ENCODE data around the gene APBA1. TPM values are rescaled to one million over a fixed set of nuclear protein-coding genes. Genes with fewer than 3 reads are reported as not detected.

APBA1 gene
- total and polyA plus RNA-seq, 9 of the 15 experiments (the other 6 are each of a cell fraction or from before 2014, with no cell fraction given): 0.01 to 0.02 TPM; not detected in 7

DNA sequence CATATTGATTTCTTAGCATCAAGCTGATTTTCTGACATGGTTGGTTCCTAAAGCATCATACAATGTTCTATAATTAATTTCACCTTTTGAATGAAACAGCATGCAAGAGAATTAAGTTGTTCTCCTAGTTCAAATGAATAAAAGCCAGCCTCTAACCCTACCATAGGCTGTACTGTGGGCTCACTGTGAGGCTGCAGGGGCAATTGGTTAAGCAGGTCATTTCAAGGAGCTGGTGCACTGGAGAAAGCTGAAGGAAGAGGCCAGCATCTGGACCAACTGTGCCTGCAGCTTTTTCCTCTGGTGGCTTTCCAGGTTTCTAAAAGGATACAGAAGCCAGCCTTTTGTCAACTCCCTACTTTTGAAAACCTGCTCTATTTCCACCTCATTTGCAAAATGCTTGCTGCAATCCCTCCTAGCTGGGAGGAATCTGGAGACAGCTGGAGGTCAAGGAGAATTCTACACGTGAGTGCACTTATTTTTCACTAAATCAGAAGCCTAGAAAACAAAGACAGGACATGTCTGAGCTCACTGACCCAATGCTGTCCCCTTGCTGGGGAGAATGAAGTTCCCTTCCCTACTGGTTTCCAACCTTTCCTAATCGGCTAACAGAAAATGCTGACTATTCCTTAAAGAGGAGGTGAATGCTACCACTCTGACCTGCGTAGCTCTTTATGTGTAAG lies 158.9 kb downstream of the APBA1 start:
- WGBS (ENCODE audit: insufficient coverage, low coverage, missing lambda C conversion rate): 0% methylated on average over 3 of the region's 3 CpGs
- no peaks in the 10 kb centered on the region for H3K36me3 ChIP-seq (ENCODE audit: control insufficient read depth, insufficient read depth, low read length)
- H3K4me2 ChIP-seq (ENCODE audit: insufficient read depth, low read length): no peak overlapping the region
- intact Hi-C loops (cut with micrococcal nuclease): no loop called here
- no peak for DNase-seq (ENCODE audit: extremely low read depth in 1 of 4, low spot score in 3 of 4)
- no peak overlapping the region for H3K4me3 ChIP-seq
- no peaks in the 10 kb centered on the region for H3K9me3 ChIP-seq (replicated peaks; ENCODE audit: control insufficient read depth, insufficient read depth, low read depth, low read length)
- in situ Hi-C loops (cut with MboI): no loop called here
- H3K4me1 ChIP-seq (replicated peaks in 1 of 2; ENCODE audit: control insufficient read depth in 2 of 2, insufficient read depth in 2 of 2, low read length in 2 of 2): no peaks in the 10 kb centered on the region
- BruUV-seq (replicated peaks): no TSS peak
- H4K20me1 ChIP-seq (replicated peaks; ENCODE audit: control insufficient read depth, insufficient read depth, low read length): no peaks in the 10 kb centered on the region
- no peak overlapping the region for H3K27ac ChIP-seq (ENCODE audit: extremely low read depth, low read depth, low read length)
- POLR2A ChIA-PET: interaction anchor here (0.6 kb wide), 1 partner anchor 20 kb away, joined by 3 read pairs; no protein-coding TSS in a partner anchor
- H3K79me2 ChIP-seq (ENCODE audit: control insufficient read depth, insufficient read depth, low read length): no peaks in the 10 kb centered on the region
- peaks cover 0 to 14% of the 10 kb centered on the region in 2 experiments; a peak in 2 of 5 replicates for H3K27me3 ChIP-seq (ENCODE audit: control insufficient read depth in 2 of 2, insufficient read depth in 2 of 2, low read length in 2 of 2)
- FAIRE-seq: no peak
- no peak overlapping the region for H3K9ac ChIP-seq (ENCODE audit: insufficient read depth in 1 of 2, low read depth in 2 of 2, low read length in 2 of 2)
- CTCF ChIA-PET (ENCODE audit: low intra/inter-chr PET ratio): interaction anchor here (0.6 kb wide), 1 partner anchor 31 kb away, joined by 3 read pairs; no protein-coding TSS in a partner anchor
- ATAC-seq: no peak
- H2AFZ ChIP-seq (ENCODE audit: low read depth, low read length): no peak overlapping the region
- no peaks in the 10 kb centered on the region for H3K9me1 ChIP-seq (ENCODE audit: control insufficient read depth, insufficient read depth, low read length)
- TF ChIP-seq KDM1A (IDR thresholded peaks at IDR 0.05) (no peak), NELFE (IDR thresholded peaks at IDR 0.05; ENCODE audit: insufficient read depth, insufficient read length) (no peak), ILK (tag; IDR thresholded peaks at IDR 0.05; ENCODE audit: borderline replicate concordance, low read depth) (no peak), ZNF717 (CRISPR knock-in tag; IDR thresholded peaks at IDR 0.05) (no peak), HDAC1 (IDR thresholded peaks at IDR 0.05) (no peak), TAF7 (tag; IDR thresholded peaks at IDR 0.05) (no peak)

- ChIA-PET CTCF (ENCODE audit: low intra/inter-chr PET ratio) (no interaction called here), POLR2A (no interaction called here)
- H2AFZ ChIP-seq (ENCODE audit: low read depth, low read length): no peak overlapping the region
- intact Hi-C loops (cut with micrococcal nuclease) (no loop called here), in situ Hi-C loops (cut with MboI) (no loop called here)
- no peaks in the 10 kb centered on the region for H3K36me3 ChIP-seq (ENCODE audit: control insufficient read depth, insufficient read depth, low read length)
- H3K27ac ChIP-seq (ENCODE audit: extremely low read depth, low read depth, low read length): no peak overlapping the region
- no peaks in the 10 kb centered on the region for H3K4me1 ChIP-seq (replicated peaks in 1 of 2; ENCODE audit: control insufficient read depth in 2 of 2, insufficient read depth in 2 of 2, low read length in 2 of 2)
- WGBS (ENCODE audit: insufficient coverage, low coverage, missing lambda C conversion rate): 0% methylated on average over 1 of the region's 1 CpG
- H3K9ac ChIP-seq (ENCODE audit: insufficient read depth in 1 of 2, low read depth in 2 of 2, low read length in 2 of 2): no peak overlapping the region
- H3K79me2 ChIP-seq (ENCODE audit: control insufficient read depth, insufficient read depth, low read length): no peaks in the 10 kb centered on the region
- H4K20me1 ChIP-seq (replicated peaks; ENCODE audit: control insufficient read depth, insufficient read depth, low read length): no peaks in the 10 kb centered on the region
- no peaks in the 10 kb centered on the region for H3K9me3 ChIP-seq (replicated peaks; ENCODE audit: control insufficient read depth, insufficient read depth, low read depth, low read length)
- peaks cover 0 to 10% of the 10 kb centered on the region in 2 experiments; a peak in 1 of 5 replicates for H3K27me3 ChIP-seq (ENCODE audit: control insufficient read depth in 2 of 2, insufficient read depth in 2 of 2, low read length in 2 of 2)
- BruUV-seq (replicated peaks): no TSS peak
- H3K4me3 ChIP-seq: no peak overlapping the region
- DNase-seq (ENCODE audit: extremely low read depth in 1 of 4, low spot score in 3 of 4) (no peak), ATAC-seq (no peak), FAIRE-seq (no peak)
- H3K4me2 ChIP-seq (ENCODE audit: insufficient read depth, low read length): no peak overlapping the region
- TF ChIP-seq MCM7 (IDR thresholded peaks at IDR 0.05) (no peak), RAD51 (IDR thresholded peaks at IDR 0.05; ENCODE audit: borderline replicate concordance, low read depth) (no peak), ZNF436 (CRISPR knock-in tag; IDR thresholded peaks at IDR 0.05) (no peak), LARP7 (IDR thresholded peaks at IDR 0.05) (no peak), ELF2 (CRISPR knock-in tag; IDR thresholded peaks at IDR 0.05) (no peak), CREB1 (IDR thresholded peaks at IDR 0.05) (no peak), CREB1 (CRISPR knock-in tag; IDR thresholded peaks at IDR 0.05) (no peak), SMARCA4 (IDR thresholded peaks at IDR 0.05) (no peak), ZNF717 (CRISPR knock-in tag; IDR thresholded peaks at IDR 0.05) (no peak), ZNF561 (CRISPR knock-in tag; conservative IDR thresholded peaks at IDR 0.05) (no peak)
- no peaks in the 10 kb centered on the region for H3K9me1 ChIP-seq (ENCODE audit: control insufficient read depth, insufficient read depth, low read length)
These were observed 168.1 kb downstream of the APBA1 start for GRCh38 chr9:69504058-69504457.
